IPS-11a (cell line): ENCODE results near the gene GAS7.

Source experiments
- H3K4me3 ChIP-seq: one replicate; pipeline ENCODE4 v1.5.1; 2013; ENCODE audit warnings: low read depth, low read length, control low read depth

The GAS7 gene

DNA sequence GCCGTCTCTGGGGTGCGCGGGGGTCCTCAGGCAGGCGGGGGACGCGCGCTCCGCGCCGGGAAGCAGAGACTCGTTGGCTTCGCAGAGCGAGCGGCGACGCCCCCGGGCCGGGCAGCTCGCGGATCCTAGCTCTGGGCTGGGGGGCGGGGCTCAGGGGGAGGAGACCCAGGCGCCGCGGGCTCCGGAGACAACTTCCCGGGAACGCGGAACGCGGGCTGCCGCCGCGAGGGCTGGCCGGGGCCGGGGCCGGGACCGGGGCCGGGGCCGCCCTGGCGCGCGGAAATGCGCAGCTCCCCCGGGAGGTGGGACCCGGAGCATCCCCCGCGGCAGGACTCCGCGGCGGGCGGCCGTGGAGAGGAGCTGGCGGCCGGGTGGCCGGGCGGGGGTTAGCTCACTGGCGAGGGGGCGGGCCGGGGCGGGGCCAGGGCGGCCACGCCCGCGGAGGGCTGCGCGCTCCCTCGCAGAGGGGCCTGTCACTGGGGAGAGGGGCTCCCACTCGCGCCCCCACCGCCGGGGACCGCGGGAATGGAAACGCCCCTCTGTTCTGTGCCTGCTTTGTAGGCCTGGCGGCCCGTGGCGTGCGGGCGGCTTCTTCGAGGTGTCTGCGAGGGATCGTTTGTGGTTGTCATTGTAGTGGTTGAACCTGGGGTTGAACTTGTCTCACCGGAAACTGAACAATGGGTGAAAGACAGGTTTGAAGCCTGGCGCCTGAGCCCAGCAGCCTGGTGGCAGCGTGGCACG, at the start of gene GAS7:
Gene GAS7 (minus strand): TSS at position 98 of the 741 bp plus-strand sequence.
- peak within 1 kb of the TSS; percentile 38 for H3K4me3 ChIP-seq

GRCh38 chr17:10247810-10248209, 49.4 kb upstream of the GAS7 start:
- H3K4me3 ChIP-seq: no peak overlapping the region

DNA sequence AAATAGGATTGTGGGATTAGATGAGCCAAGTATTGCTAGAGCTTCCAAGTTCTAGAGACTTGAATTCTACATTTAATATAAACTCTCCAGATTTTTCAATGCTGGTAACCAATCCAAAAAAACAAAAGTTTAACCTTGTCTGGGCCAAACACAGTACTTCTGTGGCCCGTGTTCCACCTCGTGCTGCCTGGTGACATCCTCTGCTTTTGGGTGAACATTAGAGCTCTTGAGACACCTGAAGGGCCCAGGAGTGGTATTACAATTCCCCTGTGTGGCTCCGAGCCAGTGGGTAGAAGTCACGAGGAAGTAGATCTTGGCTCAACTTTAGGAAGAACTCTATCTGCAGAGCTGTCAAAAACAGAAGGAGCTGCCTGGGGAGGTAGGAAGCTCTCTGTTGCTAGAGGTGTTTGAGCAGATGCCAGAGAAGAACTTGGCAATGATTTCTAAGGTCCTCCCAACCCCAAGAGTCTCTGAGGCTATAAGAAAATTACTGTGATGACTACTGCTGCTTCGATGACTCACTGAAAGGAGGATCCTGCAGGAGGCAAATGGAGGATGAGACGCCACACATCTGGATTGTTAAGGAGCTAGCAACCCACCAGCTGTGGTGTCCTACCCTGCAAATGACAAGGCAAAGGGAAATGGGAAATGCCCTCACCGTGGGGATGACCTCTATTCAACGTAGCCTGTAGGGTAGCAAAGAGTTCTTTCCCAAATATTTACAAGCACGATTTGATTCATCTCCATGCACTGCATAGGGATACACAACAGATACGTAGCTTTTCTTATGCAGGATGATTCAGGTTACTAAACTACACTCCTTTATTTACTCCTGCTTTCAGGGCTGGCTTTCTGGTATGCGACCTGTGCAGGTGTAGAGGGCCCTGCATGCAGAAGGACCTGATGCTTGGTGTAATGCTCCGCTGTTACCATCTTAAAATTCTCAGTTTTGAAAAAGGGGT, 45.8 kb upstream of the GAS7 start:
- no peak overlapping the region for H3K4me3 ChIP-seq

GRCh38 chr17:10241781-10242180, 43.4 kb upstream of the GAS7 start:
- no peak overlapping the region for H3K4me3 ChIP-seq

DNA sequence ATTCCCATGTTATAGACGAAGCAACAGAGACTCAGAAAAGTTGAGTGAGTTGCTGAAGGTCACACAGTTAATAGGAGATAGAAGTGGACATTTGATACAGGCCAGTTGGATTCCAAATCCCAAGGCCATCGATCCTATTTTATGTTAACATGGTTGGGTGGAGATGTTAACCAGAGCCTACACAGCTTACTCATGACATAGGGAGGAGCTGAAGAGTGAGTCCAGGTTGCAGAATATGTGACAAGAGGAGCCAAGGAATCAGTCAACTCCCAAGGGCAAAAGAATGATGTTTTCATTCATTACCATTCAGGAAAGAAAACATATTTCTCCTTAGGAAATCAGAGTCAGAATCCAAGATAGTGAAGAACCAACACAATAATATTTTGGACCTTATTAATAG, 40.3 kb upstream of the GAS7 start:
- no peak overlapping the region for H3K4me3 ChIP-seq

GRCh38 chr17:10234033-10234432, 35.6 kb upstream of the GAS7 start:
- no peak overlapping the region for H3K4me3 ChIP-seq

- H3K4me3 ChIP-seq: no peak overlapping the region
Measured at GRCh38 chr17:10233161-10233560, 34.8 kb upstream of the GAS7 start.

GRCh38 chr17:10229181-10229580, 30.8 kb upstream of the GAS7 start:
- H3K4me3 ChIP-seq: no peak overlapping the region

- H3K4me3 ChIP-seq: no peak overlapping the region
Measured at GRCh38 chr17:10226930-10227695, 28.7 kb upstream of the GAS7 start.

DNA sequence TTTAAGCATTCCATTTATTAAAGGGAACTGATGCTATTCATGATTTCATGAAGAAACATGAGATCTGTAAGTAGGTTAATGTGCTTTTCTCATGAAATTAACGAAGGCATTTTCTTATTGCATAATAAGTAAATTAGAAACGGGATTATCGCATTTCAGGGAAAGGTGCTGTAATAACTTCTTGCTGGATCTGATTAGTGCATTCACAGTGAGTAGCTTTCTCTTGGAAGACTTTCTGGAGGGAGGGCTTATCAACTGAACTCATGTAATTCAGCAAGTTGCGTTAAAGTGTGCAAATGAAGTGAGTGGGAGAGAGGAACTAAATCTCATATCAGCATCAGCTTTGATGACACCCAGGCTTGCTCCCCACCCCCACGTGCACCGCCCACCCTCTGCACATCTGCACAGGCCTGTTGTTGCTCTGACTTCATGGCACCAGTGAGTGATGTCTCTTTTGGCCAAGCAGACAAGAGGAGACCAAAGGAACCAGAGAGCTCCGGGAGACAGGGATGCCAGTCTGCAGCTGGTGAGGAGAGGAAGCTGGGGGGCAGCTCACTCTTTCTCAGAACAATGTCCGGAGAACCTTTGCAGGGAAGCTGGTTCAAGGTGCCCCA, 26.3 kb upstream of the GAS7 start:
- H3K4me3 ChIP-seq: no peak overlapping the region

DNA sequence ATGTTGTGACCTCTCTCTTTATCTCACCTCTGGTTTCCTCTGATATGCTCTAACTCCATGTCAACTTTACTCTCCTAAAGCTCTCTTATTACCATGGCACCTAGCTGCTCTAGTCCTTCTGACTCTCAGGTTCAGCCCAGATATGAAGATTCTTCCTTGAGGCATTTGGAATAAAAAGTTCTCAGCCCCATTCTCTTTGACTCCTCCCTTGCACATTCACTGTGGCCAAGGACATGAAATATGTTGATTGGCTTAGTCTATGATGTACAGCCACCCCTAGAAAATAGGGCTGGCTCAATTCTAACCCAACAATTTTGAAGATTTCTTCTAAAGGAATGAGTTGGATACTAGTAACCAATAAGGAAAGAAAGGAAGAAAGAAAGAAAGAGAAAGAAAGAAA, 20.8 kb upstream of the GAS7 start:
- no peak overlapping the region for H3K4me3 ChIP-seq

DNA sequence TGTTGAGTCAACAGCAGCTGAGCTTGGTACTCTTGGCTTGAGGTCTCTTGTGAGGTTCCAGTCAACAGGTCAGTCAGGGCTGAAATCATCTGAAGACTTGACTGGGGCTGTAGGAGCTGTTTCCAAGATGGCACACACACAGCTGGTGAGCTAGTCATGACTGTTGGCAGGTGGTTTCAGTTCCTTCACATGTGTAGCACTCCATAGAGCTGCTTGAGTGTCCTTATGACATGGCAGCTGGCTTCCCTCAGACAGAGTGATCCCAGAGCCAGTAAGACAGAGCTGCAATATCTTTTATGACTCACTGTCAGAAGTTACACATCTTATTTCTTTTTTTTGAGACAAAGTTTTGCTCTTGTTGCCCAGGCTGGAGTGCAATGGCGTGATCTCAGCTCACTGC, 19.5 kb upstream of the GAS7 start:
- no peak overlapping the region for H3K4me3 ChIP-seq

DNA sequence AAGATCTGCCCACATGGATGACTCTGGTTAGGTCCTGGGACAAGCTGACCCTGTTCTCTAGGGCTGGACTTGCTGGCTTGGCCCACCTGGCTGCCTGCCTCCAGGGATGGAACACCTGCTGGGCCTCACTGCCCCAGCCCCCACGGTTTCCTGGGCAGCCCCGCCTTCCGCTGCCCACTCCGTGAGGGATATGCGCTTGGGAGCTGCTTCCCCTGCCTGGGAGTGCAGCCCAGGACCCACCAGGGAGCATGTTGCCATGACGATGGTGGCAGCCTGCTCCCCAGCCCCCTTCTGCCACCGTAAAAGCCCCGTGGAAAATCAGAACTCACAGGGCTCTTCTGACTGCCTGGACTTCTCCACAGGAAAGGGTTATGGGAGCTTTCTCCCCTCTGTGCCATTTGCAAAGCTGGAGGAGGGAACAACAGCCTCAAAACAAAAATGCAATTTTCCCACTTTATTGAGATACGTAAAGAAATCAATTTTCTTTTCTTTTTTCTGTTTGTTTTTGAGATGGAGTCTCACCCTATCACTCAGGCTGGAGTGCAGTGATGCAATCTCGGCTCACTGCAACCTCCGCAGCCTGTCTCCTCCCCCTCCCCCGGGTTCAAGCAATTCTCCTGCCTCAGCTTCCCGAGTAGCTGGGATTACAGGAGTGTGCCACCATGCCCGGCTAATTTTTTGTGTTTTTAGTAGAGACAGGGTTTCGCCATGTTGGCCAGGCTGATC, 18.0 kb upstream of the GAS7 start:
- no peak overlapping the region for H3K4me3 ChIP-seq

DNA sequence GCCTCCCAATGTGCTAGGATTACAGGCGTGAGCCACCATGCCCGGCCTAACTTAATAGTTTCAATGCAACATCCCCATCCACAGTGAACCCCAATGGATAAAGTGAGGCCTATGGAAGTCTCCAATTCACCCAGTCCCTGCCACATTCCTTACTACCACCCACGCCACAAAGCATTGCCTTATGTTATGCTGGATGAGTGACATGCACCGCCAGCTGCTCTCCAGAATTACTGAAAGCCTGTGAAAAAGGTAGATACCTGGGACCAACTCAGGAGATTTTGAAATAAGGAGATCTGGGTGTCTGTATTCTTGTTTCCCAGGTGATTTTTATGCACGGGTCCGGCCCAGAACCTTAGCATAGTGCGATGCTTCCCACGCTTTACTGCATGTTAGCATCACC, 16.9 kb upstream of the GAS7 start:
- H3K4me3 ChIP-seq: no peak overlapping the region

DNA sequence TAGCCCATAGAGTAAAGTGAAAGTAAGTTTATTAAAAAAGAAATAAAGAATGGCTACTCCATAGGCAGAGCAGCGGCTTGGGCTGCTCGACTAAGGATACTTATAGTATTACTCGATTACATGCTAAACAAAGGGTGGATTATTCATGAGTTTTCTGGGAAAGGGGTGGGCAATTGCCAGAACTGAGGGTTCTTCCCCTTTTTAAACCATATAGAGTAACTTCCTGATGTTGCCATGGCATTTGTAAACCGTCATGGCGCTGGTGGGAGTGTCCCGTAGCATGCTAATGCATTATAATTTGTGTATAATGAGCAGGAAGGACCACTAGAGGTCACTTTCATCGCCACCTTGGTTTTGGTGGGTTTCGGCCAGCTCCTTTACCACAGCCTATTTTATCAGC, 13.3 kb upstream of the GAS7 start:
- H3K4me3 ChIP-seq: no peak overlapping the region

GRCh38 chr17:10210151-10210574, 11.8 kb upstream of the GAS7 start:
- no peak overlapping the region for H3K4me3 ChIP-seq

GRCh38 chr17:10208604-10209193, 10.3 kb upstream of the GAS7 start:
- H3K4me3 ChIP-seq: no peak overlapping the region

GRCh38 chr17:10207153-10207552, 8.7 kb upstream of the GAS7 start:
- H3K4me3 ChIP-seq: no peak overlapping the region

DNA sequence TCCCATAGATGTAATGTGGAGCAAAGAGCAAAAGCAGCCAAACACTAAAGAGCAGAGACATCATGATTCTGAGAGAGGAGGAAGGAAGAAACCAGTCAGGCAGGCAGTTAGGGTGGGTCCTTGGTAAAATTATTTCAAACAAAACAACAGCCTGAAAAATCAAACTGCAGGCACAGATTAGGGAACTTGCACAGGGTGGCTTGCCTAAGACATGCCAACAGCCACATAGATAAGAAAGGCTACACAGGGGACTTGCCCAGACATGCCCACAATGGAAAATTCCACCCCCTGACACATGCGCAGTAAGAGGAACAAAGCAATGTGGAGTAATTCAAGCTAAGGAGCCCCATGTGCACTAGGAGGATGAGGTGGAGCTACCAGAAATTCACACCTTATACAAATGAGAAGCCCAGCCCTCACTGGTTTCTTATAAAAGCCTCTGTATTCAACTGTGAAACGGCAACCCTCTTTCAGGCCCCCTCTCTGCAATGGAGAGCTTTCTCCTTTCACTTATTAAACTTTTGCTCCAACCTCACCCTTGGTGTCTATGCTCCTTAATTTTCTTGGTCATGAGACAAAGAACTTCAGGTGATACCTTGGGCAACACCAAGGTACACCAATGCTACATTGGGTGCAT, 7.3 kb upstream of the GAS7 start:
- H3K4me3 ChIP-seq: no peak overlapping the region
